Measurements from ENCODE around the gene AKT1. TPM values are rescaled to one million over a fixed set of nuclear protein-coding genes. Genes with fewer than 3 reads are reported as not detected.

AKT1 gene
- total RNA-seq, 1 donor from 2014 or later, result 123 TPM

- H3K4me3 Mint-ChIP-seq, result no peak overlapping the region
- H3K36me3 Mint-ChIP-seq, result no peaks in the 10 kb centered on the region
- H3K4me1 Mint-ChIP-seq (ENCODE audit: unreplicated experiment), result no peaks in the 10 kb centered on the region
- no peaks in the 10 kb centered on the region for H3K9me3 Mint-ChIP-seq
- H3K27ac Mint-ChIP-seq, result no peak overlapping the region
- TF ChIP-seq, protein P1, sequence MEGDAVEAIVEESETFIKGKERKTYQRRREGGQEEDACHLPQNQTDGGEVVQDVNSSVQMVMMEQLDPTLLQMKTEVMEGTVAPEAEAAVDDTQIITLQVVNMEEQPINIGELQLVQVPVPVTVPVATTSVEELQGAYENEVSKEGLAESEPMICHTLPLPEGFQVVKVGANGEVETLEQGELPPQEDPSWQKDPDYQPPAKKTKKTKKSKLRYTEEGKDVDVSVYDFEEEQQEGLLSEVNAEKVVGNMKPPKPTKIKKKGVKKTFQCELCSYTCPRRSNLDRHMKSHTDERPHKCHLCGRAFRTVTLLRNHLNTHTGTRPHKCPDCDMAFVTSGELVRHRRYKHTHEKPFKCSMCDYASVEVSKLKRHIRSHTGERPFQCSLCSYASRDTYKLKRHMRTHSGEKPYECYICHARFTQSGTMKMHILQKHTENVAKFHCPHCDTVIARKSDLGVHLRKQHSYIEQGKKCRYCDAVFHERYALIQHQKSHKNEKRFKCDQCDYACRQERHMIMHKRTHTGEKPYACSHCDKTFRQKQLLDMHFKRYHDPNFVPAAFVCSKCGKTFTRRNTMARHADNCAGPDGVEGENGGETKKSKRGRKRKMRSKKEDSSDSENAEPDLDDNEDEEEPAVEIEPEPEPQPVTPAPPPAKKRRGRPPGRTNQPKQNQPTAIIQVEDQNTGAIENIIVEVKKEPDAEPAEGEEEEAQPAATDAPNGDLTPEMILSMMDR (conservative IDR thresholded peaks at IDR 0.05), result no peak
- H3K27me3 Mint-ChIP-seq, result no peaks in the 10 kb centered on the region
- no peak for DNase-seq (ENCODE audit: extremely low spot score, unreplicated experiment)
These were observed 15.0 kb downstream of the AKT1 start for GRCh38 chr14:104780513-104781030.

DNA sequence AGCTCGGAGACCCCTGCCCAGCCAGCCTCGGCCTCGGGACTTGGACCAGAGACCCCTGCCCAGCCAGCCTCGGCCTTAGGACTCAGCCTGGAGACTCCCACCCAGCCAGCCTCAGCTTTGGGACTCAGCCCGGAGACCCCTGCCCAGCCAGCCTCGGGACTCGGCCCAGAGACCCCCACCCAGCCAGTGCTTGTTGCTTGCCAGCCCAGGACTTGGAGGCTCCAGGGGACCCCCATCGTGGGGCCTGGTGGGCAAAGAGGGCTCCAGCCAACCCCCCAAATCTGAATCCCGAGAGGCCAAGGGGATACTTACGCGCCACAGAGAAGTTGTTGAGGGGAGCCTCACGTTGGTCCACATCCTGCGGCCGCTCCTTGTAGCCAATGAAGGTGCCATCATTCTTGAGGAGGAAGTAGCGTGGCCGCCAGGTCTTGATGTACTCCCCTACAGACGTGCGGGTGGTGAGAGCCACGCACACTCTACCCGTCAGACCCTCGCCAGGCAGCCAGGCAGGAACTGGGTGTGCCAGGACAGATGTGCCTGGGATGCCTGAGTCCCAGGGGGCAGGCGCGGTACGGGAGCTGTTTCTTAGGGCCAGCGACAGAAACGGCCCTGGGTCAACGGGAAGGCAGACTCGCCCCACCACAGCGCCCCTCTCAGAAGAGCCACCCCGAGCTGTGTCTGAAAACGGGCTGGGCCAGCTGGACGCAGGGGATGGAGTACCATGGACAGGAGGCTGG is 15.6 kb downstream of the AKT1 start:
- H3K27me3 Mint-ChIP-seq, result no peaks in the 10 kb centered on the region
- H3K9me3 Mint-ChIP-seq, result no peaks in the 10 kb centered on the region
- no peaks in the 10 kb centered on the region for H3K4me1 Mint-ChIP-seq (ENCODE audit: unreplicated experiment)
- H3K27ac Mint-ChIP-seq, result no peak overlapping the region
- no peak overlapping the region for H3K4me3 Mint-ChIP-seq
- no peaks in the 10 kb centered on the region for H3K36me3 Mint-ChIP-seq
- DNase-seq (ENCODE audit: extremely low spot score, unreplicated experiment), result no peak
- TF ChIP-seq, protein P1 (conservative IDR thresholded peaks at IDR 0.05), result no peak

DNA sequence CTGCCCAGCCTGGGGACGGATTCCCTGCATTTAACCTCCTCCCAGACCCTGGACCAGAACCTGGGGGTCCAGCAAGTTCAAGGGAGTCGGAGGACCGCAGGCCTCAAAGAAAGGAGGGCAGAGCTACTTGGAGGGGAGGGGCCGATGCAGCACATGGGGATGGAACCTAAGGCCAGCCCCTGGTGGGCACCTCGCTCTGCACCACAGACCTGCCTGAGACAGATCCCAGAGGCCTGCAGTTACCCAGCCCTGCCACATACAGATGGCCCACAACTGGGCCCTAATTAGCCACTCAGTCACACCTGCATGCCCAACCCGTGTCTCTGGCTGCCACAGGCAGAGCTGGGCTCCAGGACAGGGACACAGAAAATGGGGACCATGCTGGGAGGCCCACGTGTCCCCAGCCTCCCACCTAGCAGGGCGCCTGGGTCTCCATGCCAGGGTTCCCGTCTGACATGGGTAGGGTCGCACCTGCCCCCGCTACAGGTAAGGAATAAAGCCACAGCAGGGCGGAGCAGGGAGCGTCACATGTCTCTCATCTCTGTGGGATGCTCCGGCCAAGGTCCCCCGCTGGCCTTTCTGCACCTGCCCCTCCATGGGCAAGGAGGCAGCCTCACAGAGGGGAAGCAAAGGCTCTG is 16.7 kb downstream of the AKT1 start:
- H3K9me3 Mint-ChIP-seq, result no peaks in the 10 kb centered on the region
- no peaks in the 10 kb centered on the region for H3K4me1 Mint-ChIP-seq (ENCODE audit: unreplicated experiment)
- H3K27me3 Mint-ChIP-seq, result no peaks in the 10 kb centered on the region
- TF ChIP-seq, protein P1 (conservative IDR thresholded peaks at IDR 0.05), result no peak
- H3K27ac Mint-ChIP-seq, result no peak overlapping the region
- no peak overlapping the region for H3K4me3 Mint-ChIP-seq
- H3K36me3 Mint-ChIP-seq, result no peaks in the 10 kb centered on the region
- no peak for DNase-seq (ENCODE audit: extremely low spot score, unreplicated experiment)

DNA sequence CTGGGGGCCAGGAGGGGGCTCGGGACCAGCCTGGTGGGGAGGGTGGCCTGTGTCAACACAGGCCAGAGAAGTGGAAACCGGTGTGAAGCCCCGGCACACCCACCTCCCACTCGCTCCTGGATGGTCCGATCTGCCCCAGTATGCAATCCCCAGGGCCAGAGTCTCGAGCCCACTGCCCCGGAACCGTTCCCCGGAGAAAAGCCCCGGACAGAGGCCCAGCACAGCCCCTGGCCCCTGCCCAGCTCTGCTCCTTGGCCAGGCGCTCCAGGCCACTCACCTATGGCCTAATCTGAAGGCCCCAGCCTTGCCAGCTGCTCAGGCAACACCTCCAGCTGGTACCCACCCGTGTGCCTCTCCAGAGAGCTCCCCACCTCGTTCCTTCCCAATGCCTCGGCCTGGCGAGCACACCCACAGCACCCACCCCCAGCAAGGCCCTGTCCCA is 17.7 kb downstream of the AKT1 start:
- no peak overlapping the region for H3K4me3 Mint-ChIP-seq

DNA sequence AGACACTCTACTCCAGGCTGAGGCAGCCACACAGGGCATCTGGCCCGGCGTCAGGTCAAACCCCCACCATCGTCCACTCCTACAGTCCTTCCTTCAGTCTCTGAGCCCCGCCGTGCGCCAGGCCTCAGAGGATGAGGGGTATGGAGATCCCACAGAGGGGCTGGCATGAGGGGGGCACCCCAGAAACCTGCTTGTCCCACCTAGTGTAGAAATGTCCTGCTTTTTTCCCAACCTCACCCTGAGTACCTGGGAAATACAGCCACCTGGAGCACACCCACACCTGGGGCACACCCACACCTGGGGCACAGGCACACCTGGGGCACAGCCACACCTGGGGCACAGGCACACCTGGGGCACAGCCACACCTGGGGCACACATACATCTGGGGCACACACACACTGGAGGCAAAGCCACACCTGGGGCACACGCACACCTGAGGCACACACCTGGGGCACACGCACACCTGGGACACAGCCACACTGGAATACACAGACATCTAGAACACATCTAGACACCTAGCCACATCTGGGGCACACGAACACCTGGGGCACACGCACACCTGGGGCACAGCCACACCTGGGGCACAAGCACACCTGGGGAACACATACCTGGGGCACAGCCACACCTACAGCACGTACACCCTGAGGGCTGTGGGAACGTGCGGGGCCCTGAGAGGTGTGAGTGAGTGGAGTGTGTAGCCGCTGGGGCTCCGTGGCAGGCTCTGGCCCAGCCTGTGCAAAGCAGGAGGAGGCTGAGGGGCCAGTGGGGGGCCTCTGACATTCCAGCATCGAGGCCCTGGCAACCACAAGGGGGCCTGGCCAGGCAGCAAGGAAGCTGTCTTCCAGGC is 18.4 kb downstream of the AKT1 start:
- H3K27me3 Mint-ChIP-seq, result no peaks in the 10 kb centered on the region
- no peak overlapping the region for H3K27ac Mint-ChIP-seq
- no peaks in the 10 kb centered on the region for H3K4me1 Mint-ChIP-seq (ENCODE audit: unreplicated experiment)
- H3K9me3 Mint-ChIP-seq, result no peaks in the 10 kb centered on the region
- H3K4me3 Mint-ChIP-seq, result no peak overlapping the region
- TF ChIP-seq, protein P1 (conservative IDR thresholded peaks at IDR 0.05), result peak; percentile 52
- H3K36me3 Mint-ChIP-seq, result no peaks in the 10 kb centered on the region
- no peak for DNase-seq (ENCODE audit: extremely low spot score, unreplicated experiment)

More for the DNA sequence above, 17.7 kb downstream of the AKT1 start:
- TF ChIP-seq, protein P1 (conservative IDR thresholded peaks at IDR 0.05), result no peak
- Mint-ChIP-seq H3K4me1 (ENCODE audit: unreplicated experiment) (no peaks in the 10 kb centered on the region), H3K27ac (no peak overlapping the region), H3K36me3 (no peaks in the 10 kb centered on the region), H3K9me3 (no peaks in the 10 kb centered on the region), H3K27me3 (no peaks in the 10 kb centered on the region)
- DNase-seq (ENCODE audit: extremely low spot score, unreplicated experiment), result no peak
